ENCODE measurements around the gene SHROOM1.
"Not testable (repeated sequence)": the region's sequence is repeated elsewhere in the genome, so short reads cannot be mapped to it uniquely, and the experiment has no call there.

The SHROOM1 gene

DNA sequence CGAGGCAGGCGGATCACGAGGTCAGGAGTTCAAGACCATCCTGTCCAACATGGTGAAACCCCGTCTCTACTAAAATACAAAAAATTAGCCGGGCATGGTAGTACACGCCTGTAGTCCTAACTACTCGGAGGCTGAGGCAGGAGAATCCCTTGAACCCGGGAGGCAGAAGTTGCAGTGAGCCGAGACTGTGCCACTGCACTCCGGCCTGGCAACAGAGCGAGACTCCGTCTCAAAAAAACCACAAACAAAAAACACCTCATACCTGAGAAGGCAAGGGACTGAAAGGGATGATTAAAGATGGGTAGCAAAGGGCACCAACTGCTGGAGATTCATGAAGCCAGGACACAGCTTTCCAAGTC is 23.7 kb downstream of the SHROOM1 start:
- DNase-seq (ENCODE audit: low read depth), result not testable (repeated sequence)

DNA sequence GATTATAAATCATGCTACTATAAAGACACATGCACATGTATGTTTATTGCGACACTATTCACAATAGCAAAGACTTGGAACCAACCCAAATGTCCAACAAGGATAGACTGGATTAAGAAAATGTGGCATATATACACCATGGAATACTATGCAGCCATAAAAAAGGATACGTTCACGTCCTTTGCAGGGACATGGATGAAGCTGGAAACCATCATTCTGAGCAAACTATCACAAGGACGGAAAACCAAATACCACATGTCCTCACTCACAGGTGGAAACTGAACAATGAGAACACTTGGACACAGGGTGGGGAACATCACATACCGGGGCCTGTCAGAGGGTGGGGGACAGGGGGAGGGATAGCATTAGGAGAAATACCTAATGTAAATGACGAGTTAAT is 24.6 kb downstream of the SHROOM1 start:
- DNase-seq (ENCODE audit: low read depth), result not testable (repeated sequence)

- not testable (repeated sequence) for DNase-seq (ENCODE audit: low read depth)
Observed at GRCh38 chr5:132804219-132804618, 26.2 kb downstream of the SHROOM1 start.

GRCh38 chr5:132802685-132803066 is 27.8 kb downstream of the SHROOM1 start:
- not testable (repeated sequence) for DNase-seq (ENCODE audit: low read depth)

DNA sequence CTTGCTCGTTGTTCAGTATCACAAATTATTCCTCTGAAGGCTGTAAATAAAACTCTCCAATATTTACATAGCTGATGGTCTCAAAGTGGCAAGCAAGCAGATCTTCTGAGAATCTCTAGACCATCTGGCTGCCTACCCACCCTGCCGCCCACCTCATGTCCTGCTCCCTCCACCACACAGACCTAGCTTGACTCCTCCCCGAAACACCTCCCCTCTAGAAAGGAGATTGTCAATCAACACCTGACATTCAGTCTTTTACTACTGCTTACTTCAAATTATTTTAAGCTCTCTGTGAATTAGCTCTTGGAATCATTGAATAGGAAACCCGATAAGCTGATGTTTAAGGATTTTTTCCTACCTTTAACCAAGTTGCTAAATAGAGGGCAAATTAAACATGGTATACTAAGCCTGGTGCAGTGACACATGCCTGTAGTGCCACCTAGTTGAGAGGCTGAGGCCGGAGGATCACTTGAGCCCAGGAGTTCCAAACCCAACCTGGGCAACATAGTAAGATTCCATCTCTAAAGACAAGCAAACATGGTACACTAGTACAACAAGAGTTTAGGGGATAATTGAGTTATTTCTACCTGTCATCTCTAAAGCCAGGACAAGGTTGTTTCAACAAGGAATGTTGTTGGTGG is 28.3 kb downstream of the SHROOM1 start:
- no peak for DNase-seq (ENCODE audit: low read depth)

DNA sequence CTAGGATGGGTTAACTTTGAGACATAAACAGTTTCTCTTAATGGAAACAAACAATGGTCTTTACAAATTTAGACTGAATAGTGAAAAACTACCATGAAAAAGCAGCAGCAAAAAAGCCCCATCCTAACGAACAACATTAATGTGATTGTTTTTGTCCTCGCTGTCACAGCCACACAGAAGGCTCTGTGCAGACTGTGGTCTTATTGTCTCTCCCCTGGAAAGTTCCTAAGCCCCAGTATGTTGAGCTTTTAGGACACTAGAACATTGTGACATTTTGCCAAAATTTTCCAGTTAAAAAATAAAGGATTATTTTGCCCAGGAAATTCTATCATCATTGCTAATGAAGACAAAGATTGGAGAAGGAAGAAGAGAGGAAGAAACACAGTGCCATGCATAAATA is 29.9 kb downstream of the SHROOM1 start:
- DNase-seq (ENCODE audit: low read depth), result no peak

- DNase-seq (ENCODE audit: low read depth), result no peak
Observed at GRCh38 chr5:132799392-132799791, 31.1 kb downstream of the SHROOM1 start.

- DNase-seq (ENCODE audit: low read depth), result no peak
Observed at GRCh38 chr5:132797651-132798050, 32.8 kb downstream of the SHROOM1 start.

DNA sequence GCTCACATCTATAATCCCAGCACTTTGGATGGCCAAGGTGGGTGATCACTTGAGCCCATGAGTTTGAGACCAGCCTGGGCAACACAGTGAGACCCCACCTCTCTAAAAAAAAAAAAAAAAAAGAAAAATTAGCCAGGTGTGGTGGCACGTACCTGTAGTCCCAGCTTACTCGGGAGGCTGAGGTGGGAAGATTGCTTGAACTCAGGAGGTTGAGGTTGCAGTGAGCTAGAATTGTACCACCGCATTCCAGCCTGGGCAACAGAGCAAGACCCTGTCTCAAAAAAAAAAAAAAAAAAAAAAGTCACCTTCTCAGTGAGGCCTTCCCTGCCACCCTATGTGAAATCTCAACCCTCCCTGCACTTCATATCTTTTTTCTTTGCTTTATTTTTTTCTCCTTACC is 39.4 kb downstream of the SHROOM1 start:
- DNase-seq (ENCODE audit: low read depth), result no peak

GRCh38 chr5:132790201-132790865 is 40.1 kb downstream of the SHROOM1 start:
- DNase-seq (ENCODE audit: low read depth), result no peak

DNA sequence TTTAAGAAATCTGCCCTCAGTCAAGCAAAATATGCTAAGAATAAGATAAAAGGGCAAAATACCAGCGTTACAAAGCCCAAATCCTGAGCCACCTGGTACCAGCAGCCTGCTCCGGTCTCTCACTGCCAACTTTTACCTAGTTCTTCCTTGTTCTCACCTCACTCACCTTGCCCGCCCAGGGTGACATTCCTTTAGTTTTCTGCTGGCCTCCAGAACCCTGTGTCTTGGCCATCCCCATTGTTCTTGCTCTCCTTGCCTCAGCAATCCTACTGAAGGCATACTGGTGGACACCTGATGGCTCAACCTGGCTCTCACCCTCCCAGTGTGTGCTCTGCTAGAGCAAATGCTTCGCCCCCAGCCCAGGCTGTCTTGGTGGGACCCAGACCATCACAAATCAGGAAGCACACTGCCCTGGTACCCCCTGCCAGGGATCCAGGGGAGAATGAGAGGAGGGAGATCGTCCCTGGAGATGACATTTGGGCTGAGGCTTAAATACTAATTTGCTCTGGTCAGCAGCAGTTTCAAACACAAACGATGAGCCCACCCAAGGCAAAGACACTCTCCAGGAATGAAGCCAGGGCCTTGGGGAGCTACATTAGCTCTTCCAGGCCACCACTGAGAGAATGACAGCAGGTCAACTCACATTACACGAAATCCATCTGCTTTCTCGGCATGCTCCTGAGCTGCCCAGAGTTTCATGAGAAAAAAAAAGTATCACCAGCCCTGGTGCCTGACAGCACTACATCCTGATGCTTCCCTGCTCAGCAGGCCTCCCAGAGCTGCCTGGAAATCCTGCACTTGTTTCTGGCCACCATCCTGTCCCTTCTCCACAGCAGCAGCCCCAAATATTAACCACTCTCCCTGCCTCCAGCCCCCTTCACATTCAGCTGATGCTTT is 41.2 kb downstream of the SHROOM1 start:
- no peak for DNase-seq (ENCODE audit: low read depth)

DNA sequence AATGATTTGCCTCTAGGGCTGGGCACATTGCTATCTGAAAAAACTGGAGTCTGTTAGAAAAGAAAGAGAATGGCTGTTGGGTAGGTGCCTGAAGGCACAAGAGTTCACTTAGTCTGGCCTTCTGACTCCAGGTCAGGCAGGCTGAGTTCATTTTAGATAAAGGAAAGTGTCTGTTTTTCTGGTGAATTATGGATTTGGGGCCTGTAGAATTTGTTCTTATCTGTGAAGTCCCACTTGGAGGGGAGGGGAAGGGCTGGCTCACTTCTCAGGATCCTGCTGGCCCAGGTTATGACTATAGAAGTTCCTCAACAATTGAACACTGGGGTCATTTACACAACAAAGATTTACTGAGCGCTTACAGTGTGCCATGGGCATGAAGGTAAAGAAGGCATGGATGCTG is 41.9 kb downstream of the SHROOM1 start:
- DNase-seq (ENCODE audit: low read depth), result no peak

DNA sequence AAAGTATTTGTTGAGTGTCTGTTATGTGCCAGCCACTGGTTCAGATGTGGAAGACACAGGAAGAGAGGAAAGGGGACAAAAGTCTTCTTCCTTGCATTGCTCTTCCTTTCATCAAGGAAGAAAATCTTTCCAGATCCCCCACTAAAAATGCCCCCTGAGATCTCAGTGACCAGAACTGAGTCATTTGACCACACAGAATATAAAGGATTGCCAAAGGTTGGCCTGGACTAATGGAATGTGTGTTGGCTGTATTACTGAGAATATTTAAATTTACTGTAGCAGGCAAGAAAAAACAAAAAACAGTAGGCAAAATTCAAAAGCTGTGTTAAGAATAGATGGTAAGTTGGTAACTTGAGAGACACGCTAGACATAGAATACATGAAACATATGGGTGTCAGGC is 43.4 kb downstream of the SHROOM1 start:
- no peak for DNase-seq (ENCODE audit: low read depth)

DNA sequence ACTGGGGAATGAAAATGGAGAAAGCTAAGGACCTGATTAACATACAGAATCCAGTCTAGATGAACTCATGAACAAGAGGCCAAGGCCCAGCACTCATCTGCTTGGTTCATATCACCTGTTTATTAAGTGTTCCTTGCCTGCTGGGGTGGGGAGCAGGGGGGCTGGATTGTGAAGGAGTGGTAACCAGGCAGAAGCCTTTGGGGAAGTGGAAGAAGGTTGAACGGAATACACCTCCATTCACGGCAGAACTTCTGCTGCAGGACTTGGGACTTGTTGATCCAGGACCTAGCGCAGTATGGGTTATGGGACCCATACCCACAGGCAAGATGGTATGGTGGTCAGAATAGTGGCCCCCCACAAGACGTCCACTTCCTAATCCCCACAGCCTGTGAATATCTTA is 44.6 kb downstream of the SHROOM1 start:
- no peak for DNase-seq (ENCODE audit: low read depth)

DNA sequence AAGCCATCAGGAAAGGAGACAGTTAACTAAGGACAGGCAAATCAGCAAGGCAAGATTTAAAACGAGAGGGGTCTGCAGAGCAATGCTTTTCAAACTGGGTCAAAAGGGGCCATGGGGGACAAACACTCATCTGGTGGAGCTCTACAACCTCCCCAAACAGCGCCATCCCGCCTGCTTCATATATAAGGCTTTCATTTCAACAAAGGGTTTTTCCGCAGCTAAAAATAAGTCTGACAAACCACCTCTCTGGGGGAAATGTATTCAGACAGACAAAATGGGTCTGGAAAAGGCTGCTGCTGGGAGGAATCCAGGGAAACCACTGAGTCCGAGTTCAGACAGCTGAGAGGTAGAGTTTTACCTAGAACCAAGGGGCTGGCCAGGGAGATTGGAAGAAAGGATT is 45.1 kb downstream of the SHROOM1 start:
- DNase-seq (ENCODE audit: low read depth), result no peak

DNA sequence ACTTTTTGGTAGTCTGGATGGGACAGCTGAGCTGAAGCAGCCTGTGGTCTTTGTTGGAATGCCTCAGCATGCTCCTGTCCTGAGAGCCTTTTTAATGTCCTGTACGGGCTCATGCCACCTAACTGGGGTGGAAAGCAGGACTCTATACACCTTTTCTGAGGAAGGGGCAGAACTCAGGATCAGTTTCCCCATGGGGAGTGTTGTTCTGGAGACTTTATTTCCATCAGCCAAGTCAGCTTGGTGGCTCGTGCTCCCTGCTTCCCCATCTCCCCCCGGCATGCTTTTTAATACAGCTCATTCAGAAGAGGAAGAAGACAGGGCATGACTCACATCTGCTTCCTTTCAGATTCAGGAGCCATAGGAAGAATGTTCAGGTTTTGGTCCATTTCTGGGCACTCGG is 48.3 kb downstream of the SHROOM1 start:
- no peak for DNase-seq (ENCODE audit: low read depth)

- no peak for DNase-seq (ENCODE audit: low read depth)
Observed at GRCh38 chr5:132781029-132781428, 49.4 kb downstream of the SHROOM1 start.

GRCh38 chr5:132780577-132780976 is 49.9 kb downstream of the SHROOM1 start:
- DNase-seq (ENCODE audit: low read depth), result no peak

DNA sequence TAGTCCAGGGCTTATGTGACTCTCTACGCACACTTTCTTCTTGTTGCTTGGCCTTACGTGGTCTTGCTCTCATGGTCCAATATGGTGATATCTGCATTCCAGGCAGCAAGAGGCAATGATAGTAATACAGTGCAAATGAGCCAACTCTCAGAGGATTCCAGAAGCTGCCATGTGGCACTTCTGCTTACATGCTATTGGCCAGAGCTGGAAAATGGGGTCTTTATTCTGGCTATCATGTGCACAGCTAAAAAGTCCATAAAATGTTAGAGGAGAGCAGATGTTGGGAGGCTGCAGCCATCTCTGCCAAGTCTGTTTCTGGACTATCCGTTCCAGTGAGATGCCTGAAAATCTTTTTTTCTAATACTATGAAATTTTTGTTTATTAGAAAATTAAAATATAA is 50.5 kb downstream of the SHROOM1 start:
- DNase-seq (ENCODE audit: low read depth), result no peak

DNA sequence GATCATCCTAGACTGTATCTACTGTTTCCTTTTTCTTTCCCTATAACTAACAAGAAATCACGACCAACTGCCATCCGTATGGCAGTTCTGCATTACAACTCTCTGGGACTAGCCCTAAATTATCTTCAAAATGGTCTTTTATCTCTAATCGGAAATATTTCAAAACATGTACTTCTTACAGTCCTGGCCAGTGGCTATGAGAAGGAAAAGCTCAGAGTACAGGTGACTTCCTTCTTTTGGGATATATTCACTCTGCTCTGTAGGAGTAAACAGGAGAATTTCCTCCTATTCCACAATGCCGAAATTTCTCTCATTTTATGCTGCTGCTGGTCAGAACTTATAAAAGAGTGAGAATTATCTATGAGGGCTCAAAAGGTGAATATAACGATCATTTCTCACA is 51.6 kb downstream of the SHROOM1 start:
- no peak for DNase-seq (ENCODE audit: low read depth)

DNA sequence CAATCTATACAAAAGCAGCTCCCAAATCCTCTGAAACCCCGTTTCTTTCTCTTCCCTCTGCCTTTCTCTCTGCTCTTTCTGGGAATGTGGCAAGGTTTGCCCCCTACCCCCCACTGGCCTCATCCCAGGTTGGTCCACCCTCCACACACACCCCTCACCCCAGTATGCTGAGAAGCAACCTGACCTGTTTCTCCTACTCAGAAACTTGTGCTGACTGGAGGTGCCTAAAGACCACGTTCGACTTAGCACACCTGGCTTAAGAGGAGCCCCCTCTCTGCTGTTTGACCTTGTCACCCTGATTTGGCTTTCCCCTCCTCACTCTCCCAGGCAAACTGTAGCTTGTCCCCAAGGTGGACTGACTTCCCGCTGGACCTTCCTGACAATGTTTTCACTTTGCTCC is 52.3 kb downstream of the SHROOM1 start:
- no peak for DNase-seq (ENCODE audit: low read depth)

GRCh38 chr5:132777209-132778069 is 53.0 kb downstream of the SHROOM1 start, which contains the start of gene SEPTIN8:
SEPTIN8 (minus strand) TSS chr5:132777239; CDS start chr5:132777137, 102 bp downstream.
- DNase-seq (ENCODE audit: low read depth), result peak; percentile 5
